GM18907 (cell line): ENCODE measurements around the gene SOX6.

Experiments
- ATAC-seq: cut with Tn5 transposase; IDR thresholded peaks from one replicate; pipeline ENCODE4 v1.9.1; 2021; ENCODE audit warnings: mild to moderate bottlenecking, moderate library complexity; ENCODE audit not compliant: unreplicated experiment

Gene SOX6

GRCh38 chr11:16365581-16366228, 9.4 kb upstream of the SOX6 start:
- no peak for ATAC-seq

GRCh38 chr11:16364254-16364653, 7.9 kb upstream of the SOX6 start:
- ATAC-seq, result no peak

DNA sequence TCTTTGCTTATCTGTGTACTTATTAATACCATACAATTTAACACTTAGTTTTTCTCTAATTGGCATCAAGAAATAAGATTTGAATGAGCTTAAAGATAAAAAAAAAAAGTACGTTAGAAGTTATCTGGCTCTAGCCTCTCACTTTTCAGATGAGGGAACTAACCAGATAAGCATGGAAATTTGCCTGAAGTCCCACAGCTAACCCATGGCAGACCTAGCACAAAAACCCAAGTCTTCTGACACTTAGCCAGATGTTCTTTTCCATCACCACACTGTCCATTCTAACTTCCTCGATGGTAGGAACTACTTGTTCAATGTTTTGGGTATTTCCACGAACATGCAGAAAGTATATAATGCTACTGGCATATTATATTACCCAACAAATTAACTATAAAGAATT, 7.4 kb upstream of the SOX6 start:
- no peak for ATAC-seq

GRCh38 chr11:16361108-16361865, 4.9 kb upstream of the SOX6 start:
- no peak for ATAC-seq

DNA sequence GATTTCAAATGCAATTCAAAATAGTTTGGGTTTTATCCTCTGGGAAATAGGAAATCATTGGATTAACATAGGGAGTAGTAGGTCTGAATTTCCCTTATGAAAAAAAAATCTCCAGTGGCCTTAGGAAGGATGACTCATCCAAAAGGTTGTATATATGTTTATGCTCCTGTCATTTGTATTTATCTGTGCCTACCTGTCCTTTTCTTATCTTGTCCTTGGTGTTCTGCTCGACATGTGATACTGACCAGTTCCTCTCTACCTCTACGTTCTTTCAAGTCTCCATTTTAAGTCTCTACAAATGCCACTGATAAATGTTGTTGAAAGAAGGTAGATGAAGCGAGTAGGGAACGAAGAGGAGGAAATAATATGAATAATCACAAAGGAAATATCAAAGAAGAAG, 3.0 kb upstream of the SOX6 start:
- no peak for ATAC-seq

GRCh38 chr11:16358726-16359125, 2.4 kb upstream of the SOX6 start:
- no peak for ATAC-seq

DNA sequence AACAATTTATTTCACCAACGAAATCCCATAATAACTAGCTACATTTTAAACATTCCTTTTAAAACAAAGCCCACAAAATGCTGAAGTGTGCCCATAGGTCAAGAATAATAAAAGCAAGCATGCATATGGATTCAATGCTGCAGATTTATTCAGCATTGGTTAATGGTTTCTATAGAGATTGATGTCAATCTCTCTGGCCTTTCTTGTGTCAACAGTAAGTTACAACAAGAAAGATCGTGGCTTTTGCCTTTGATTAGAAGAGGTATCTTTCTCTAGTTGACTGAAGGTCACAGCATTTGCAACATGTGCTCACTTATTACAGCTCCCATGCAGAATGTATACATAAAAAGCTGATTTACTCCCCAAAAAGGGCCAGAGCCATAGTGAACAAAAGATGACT, 1.4 kb upstream of the SOX6 start:
- no peak for ATAC-seq

- no peak for ATAC-seq
These were observed 531 bp upstream of the SOX6 start for GRCh38 chr11:16356761-16357393.

DNA sequence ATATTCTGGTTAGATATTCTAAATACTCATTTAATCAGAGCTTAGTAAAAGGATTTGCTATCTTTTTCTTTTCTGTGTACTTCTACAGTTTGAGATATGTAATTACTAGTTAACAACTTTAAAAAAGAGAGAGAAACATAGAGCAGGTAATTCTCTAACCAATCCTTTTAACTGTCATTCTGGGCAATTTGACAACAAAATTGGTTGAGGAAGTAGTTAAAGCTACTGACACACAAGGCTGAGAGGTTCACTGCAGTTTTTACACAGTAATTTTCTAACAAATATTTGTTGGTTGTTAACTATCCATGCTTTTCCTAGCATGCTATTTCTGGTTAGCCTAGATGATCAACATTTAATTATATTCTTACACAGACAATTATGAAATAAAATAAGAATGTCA, 3.6 kb downstream of the SOX6 start:
- no peak for ATAC-seq

- ATAC-seq, result no peak
These were observed 6.2 kb downstream of the SOX6 start for GRCh38 chr11:16350125-16350524.

- ATAC-seq, result no peak
These were observed 8.2 kb downstream of the SOX6 start for GRCh38 chr11:16347928-16348685.

DNA sequence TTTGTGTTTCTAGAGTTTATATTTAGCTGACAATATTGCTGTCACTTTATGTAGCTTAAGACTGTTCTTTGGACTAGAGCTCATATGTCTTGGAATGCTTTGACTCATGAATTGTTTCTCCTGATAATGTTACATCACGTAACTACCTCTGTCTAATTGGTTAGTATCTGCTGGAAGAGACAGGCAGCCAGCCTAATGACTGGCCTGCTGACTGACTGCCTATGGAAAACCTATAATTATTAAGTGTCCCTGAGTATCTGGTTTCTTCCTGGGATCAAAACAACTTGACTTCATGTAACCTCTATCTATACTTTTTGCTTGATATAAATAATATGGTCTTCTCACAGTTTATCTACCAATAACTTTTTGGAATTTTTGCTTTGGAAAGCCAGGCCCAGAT, 9.4 kb downstream of the SOX6 start:
- no peak for ATAC-seq

DNA sequence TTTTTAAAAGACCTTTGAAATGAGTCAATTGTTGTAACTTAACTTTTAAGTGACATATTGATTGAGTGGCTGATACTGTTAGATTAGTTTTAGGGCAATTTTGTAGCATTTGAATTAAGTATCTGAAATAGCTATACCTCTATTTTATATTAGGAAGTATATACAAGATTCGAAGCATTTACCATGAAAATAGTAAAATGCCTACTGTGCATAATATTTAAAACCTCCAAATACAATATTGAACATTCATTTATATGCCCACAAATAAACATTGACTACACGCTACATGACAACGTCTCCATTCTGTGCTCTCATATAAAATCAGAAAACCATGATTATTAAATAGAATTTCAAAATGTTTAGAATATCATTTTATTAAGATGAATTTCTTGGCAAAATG, 14.5 kb downstream of the SOX6 start:
- ATAC-seq, result no peak

- ATAC-seq, result no peak
These were observed 18.0 kb downstream of the SOX6 start for GRCh38 chr11:16338393-16338792.

- ATAC-seq, result no peak
These were observed 18.7 kb downstream of the SOX6 start for GRCh38 chr11:16337421-16338213.

GRCh38 chr11:16336721-16337120, 19.6 kb downstream of the SOX6 start:
- no peak for ATAC-seq

DNA sequence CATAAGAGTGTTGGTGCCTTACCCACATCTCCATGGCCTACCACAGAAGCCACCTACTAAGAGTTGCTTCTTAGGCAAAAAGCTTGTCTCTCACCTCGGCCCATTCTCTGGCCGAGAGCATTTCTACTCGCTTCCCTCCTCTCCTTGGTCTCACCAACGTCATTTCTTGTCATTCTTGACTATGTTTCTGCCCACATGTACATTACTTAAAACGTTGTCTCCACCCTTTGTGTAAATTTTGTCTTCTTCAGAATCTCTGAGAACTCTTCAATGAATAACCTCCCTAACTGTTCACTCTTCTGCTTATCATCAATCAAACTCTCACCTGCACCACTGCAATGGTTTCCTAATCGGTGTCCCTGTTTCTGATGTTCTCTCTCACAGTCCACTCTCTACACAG, 20.1 kb downstream of the SOX6 start:
- no peak for ATAC-seq

- ATAC-seq, result no peak
These were observed 20.9 kb downstream of the SOX6 start for GRCh38 chr11:16335236-16335962.

GRCh38 chr11:16326679-16327297, 29.6 kb downstream of the SOX6 start:
- no peak for ATAC-seq

GRCh38 chr11:16322190-16322589, 34.2 kb downstream of the SOX6 start:
- ATAC-seq, result no peak
